Activated CD8-positive, alpha-beta T cell treated with anti-CD3 and anti-CD28 coated beads, Interleukin-2, amount 10 ng/mL, durations not matched to agents 7 days and 5 days (primary cell): Measurements from ENCODE around the gene AGER. TPM values are rescaled to one million over a fixed set of nuclear protein-coding genes. Genes with fewer than 3 reads are reported as not detected.

Experiments used
- ATAC-seq: fragments of 150-1000 bp; cut with Tn5 transposase; one replicate; pipeline ENCODE4 v1.10.0; 2021; ENCODE audit warnings: moderate library complexity
- CTCF ChIA-PET: fragments of 350-600 bp; sonication (Branson Sonifier 250); formaldehyde crosslinking; loops from one replicate; lab custom pipeline; 2021; ENCODE audit warnings: antibody characterized with exemption; lab: Charles Lee
- POLR2A ChIA-PET: fragments of 350-600 bp; sonication (Branson Sonifier 250); formaldehyde crosslinking; loops from one replicate; lab custom pipeline; 2021; ENCODE audit warnings: antibody characterized with exemption; lab: Charles Lee
- DNase-seq: peaks from one replicate; pipeline ENCODE4 v3.0.0-alpha.2; 2020
- H3K27ac Mint-ChIP-seq: one replicate; pipeline ENCODE4 v1.8.0; 2021; ENCODE audit warnings: mild to moderate bottlenecking, mixed read lengths
- H3K27me3 Mint-ChIP-seq: one replicate; pipeline ENCODE4 v1.8.0; 2021; ENCODE audit warnings: low read depth, mixed read lengths
- H3K36me3 Mint-ChIP-seq: one replicate; pipeline ENCODE4 v1.8.0; 2021; ENCODE audit warnings: low read depth, mixed read lengths
- H3K4me1 Mint-ChIP-seq: one replicate; pipeline ENCODE4 v1.8.0; 2021; ENCODE audit warnings: low read depth, mixed read lengths
- H3K4me3 Mint-ChIP-seq: one replicate; pipeline ENCODE4 v1.8.0; 2021; ENCODE audit warnings: mild to moderate bottlenecking, mixed read lengths
- H3K9me3 Mint-ChIP-seq: one replicate; pipeline ENCODE4 v1.8.0; 2022; ENCODE audit warnings: mixed read lengths; ENCODE audit not compliant: insufficient read depth
- total RNA-seq, 2 experiments: library from RNA; stranded (reverse); gene quantifications; one replicate each; pipeline ENCODE4 v1.2.3, GENCODE V29; 2021

AGER gene
- total RNA-seq, 2 experiments from 2014 or later, result 27.8 to 29.9 TPM

GRCh38 chr6:32183483-32184083 lies 470 bp downstream of the AGER start:
- Mint-ChIP-seq H3K36me3 (peaks cover 68% of the 10 kb centered on the region), H3K9me3 (no peaks in the 10 kb centered on the region), H3K27ac (no peak overlapping the region), H3K27me3 (no peaks in the 10 kb centered on the region), H3K4me1 (peaks cover 55% of the 10 kb centered on the region), H3K4me3 (no peak overlapping the region)
- POLR2A ChIA-PET, result interaction anchor here (2.5 kb wide), 1 partner anchor 9 kb away, joined by 6 read pairs; the partner anchor contains the start of gene GPSM3
- CTCF ChIA-PET, result no interaction called here
- ATAC-seq (no peak), DNase-seq (no peak)

- Mint-ChIP-seq H3K36me3 (peaks cover 63% of the 10 kb centered on the region), H3K27ac (no peak overlapping the region), H3K4me3 (no peak overlapping the region), H3K27me3 (no peaks in the 10 kb centered on the region), H3K4me1 (peaks cover 50% of the 10 kb centered on the region), H3K9me3 (no peaks in the 10 kb centered on the region)
- ChIA-PET CTCF (interaction anchor here (0.9 to 1.1 kb wide), 2 partner anchors 9 to 13 kb away, joined by 3 read pairs; partner anchors contain the start of gene GPSM3), POLR2A (interaction anchor here (1.1 to 2.5 kb wide), 2 partner anchors 8 to 9 kb away, joined by 4 to 6 read pairs; partner anchors contain the start of gene GPSM3)
- DNase-seq (no peak), ATAC-seq (no peak)
These were observed 1.0 kb downstream of the AGER start for GRCh38 chr6:32183030-32183429.

GRCh38 chr6:32182555-32182981 lies 1.5 kb downstream of the AGER start:
- POLR2A ChIA-PET, result interaction anchor here (0.7 to 2.5 kb wide), 3 partner anchors 8 to 686 kb away, joined by 3 to 6 read pairs (median 4); partner anchors contain the start of gene GPSM3
- H3K27me3 Mint-ChIP-seq, result no peaks in the 10 kb centered on the region
- H3K4me1 Mint-ChIP-seq, result peaks cover 47% of the 10 kb centered on the region
- peaks cover 58% of the 10 kb centered on the region for H3K36me3 Mint-ChIP-seq
- DNase-seq (no peak), ATAC-seq (no peak)
- H3K4me3 Mint-ChIP-seq, result no peak overlapping the region
- H3K9me3 Mint-ChIP-seq, result no peaks in the 10 kb centered on the region
- CTCF ChIA-PET, result interaction anchor here (0.9 to 1.1 kb wide), 2 partner anchors 9 to 13 kb away, joined by 3 read pairs; partner anchors contain the start of gene GPSM3
- H3K27ac Mint-ChIP-seq, result peak overlapping the region; percentile 20

- Mint-ChIP-seq H3K4me3 (no peak overlapping the region), H3K4me1 (peaks cover 47% of the 10 kb centered on the region), H3K27me3 (no peaks in the 10 kb centered on the region), H3K36me3 (peaks cover 53% of the 10 kb centered on the region), H3K9me3 (no peaks in the 10 kb centered on the region), H3K27ac (peak overlapping the region; percentile 15)
- ChIA-PET CTCF (interaction anchor here (0.9 to 1.1 kb wide), 2 partner anchors 10 to 14 kb away, joined by 3 read pairs; partner anchors contain the start of gene GPSM3), POLR2A (interaction anchor here (0.7 to 2.5 kb wide), 3 partner anchors 9 to 686 kb away, joined by 3 to 6 read pairs (median 4); partner anchors contain the start of gene GPSM3)
- ATAC-seq (no peak), DNase-seq (no peak)
These were observed 2.0 kb downstream of the AGER start for GRCh38 chr6:32181915-32182529.

- H3K27ac Mint-ChIP-seq, result peak overlapping the region; percentile 60
- H3K4me3 Mint-ChIP-seq, result no peak overlapping the region
- DNase-seq, result no peak
- peaks cover 45% of the 10 kb centered on the region for H3K36me3 Mint-ChIP-seq
- H3K4me1 Mint-ChIP-seq, result peaks cover 47% of the 10 kb centered on the region
- ChIA-PET POLR2A (no interaction called here), CTCF (no interaction called here)
- no peaks in the 10 kb centered on the region for H3K27me3 Mint-ChIP-seq
- ATAC-seq, result no peak
- H3K9me3 Mint-ChIP-seq, result no peaks in the 10 kb centered on the region
These were observed 2.8 kb downstream of the AGER start for GRCh38 chr6:32181148-32181702.

- ChIA-PET CTCF (interaction anchor here (0.8 to 2.0 kb wide), 7 partner anchors 9 to 62 kb away, joined by 3 to 15 read pairs (median 3); partner anchors contain the start of genes GPSM3 and PBX2), POLR2A (interaction anchor here (2.5 kb wide), 1 partner anchor 10 kb away, joined by 45 read pairs; the partner anchor contains the start of genes GPSM3 and PBX2)
- peaks cover 37% of the 10 kb centered on the region for H3K36me3 Mint-ChIP-seq
- H3K27ac Mint-ChIP-seq, result no peak overlapping the region
- H3K9me3 Mint-ChIP-seq, result no peaks in the 10 kb centered on the region
- no peaks in the 10 kb centered on the region for H3K27me3 Mint-ChIP-seq
- no peak for ATAC-seq
- H3K4me1 Mint-ChIP-seq, result peaks cover 47% of the 10 kb centered on the region
- DNase-seq, result no peak
- H3K4me3 Mint-ChIP-seq, result peak overlapping the region; percentile 42
These were observed 4.2 kb downstream of the AGER start for GRCh38 chr6:32179766-32180405.

- Mint-ChIP-seq H3K36me3 (peaks cover 33% of the 10 kb centered on the region), H3K9me3 (no peaks in the 10 kb centered on the region), H3K27me3 (no peaks in the 10 kb centered on the region), H3K4me1 (peaks cover 57% of the 10 kb centered on the region), H3K4me3 (peak overlapping the region; percentile 90), H3K27ac (peak overlapping the region; percentile 92)
- DNase-seq (no peak), ATAC-seq (no peak)
- ChIA-PET POLR2A (interaction anchor here (0.6 to 2.5 kb wide), 3 partner anchors 11 to 715 kb away, joined by 3 to 45 read pairs (median 3); partner anchors contain the start of genes GPSM3 and PBX2), CTCF (interaction anchor here (0.8 to 2.0 kb wide), 6 partner anchors 11 to 61 kb away, joined by 3 to 15 read pairs (median 4); partner anchors contain the start of genes GPSM3 and PBX2)
These were observed 5.3 kb downstream of the AGER start for GRCh38 chr6:32178547-32179440.

- no peaks in the 10 kb centered on the region for H3K9me3 Mint-ChIP-seq
- H3K4me3 Mint-ChIP-seq, result peak within 1 kb of the TSS; percentile 90
- peaks cover 29% of the 10 kb centered on the region for H3K36me3 Mint-ChIP-seq
- peaks cover 66% of the 10 kb centered on the region for H3K4me1 Mint-ChIP-seq
- peak; percentile 97 for DNase-seq
- ChIA-PET CTCF (interaction anchor here (1.0 to 2.5 kb wide), 5 partner anchors 15 to 61 kb away, joined by 3 to 25 read pairs (median 4); no protein-coding TSS in a partner anchor), POLR2A (interaction anchor here (0.6 to 2.5 kb wide), 8 partner anchors 12 to 716 kb away, joined by 3 to 45 read pairs (median 5); partner anchors contain the start of genes GPSM3 and PBX2)
- H3K27me3 Mint-ChIP-seq, result no peaks in the 10 kb centered on the region
- H3K27ac Mint-ChIP-seq, result peak within 1 kb of the TSS; percentile 92
- peak; percentile 89 for ATAC-seq
These were observed 6.1 kb downstream of the AGER start, which contains the start of gene RNF5 for GRCh38 chr6:32177788-32178546. Gene RNF5 (plus strand): TSS chr6:32178405. CDS start chr6:32178512, 107 bp downstream.

- Mint-ChIP-seq H3K4me1 (peaks cover 71% of the 10 kb centered on the region), H3K27ac (peak overlapping the region; percentile 92), H3K4me3 (peak overlapping the region; percentile 90), H3K27me3 (no peaks in the 10 kb centered on the region), H3K9me3 (no peaks in the 10 kb centered on the region), H3K36me3 (peaks cover 25% of the 10 kb centered on the region)
- ChIA-PET POLR2A (interaction anchor here (0.6 to 1.3 kb wide), 6 partner anchors 12 to 360 kb away, joined by 3 to 8 read pairs (median 5); partner anchors contain the start of genes GPSM3 and PBX2), CTCF (interaction anchor here (1.0 to 2.5 kb wide), 4 partner anchors 16 to 60 kb away, joined by 3 to 25 read pairs (median 6); no protein-coding TSS in a partner anchor)
- ATAC-seq, result peak; percentile 5
- DNase-seq, result peak; percentile 63
These were observed 6.8 kb downstream of the AGER start for GRCh38 chr6:32177183-32177787.
